Measurements from ENCODE around the gene CCDC171. TPM values are rescaled to one million over a fixed set of nuclear protein-coding genes. Genes with fewer than 3 reads are reported as not detected.
A peak's percentile ranks its signal among the peaks of the same experiment; 100 is the strongest.

CCDC171 gene
- polyA plus RNA-seq, 1 donor = 3.7 TPM

DNA sequence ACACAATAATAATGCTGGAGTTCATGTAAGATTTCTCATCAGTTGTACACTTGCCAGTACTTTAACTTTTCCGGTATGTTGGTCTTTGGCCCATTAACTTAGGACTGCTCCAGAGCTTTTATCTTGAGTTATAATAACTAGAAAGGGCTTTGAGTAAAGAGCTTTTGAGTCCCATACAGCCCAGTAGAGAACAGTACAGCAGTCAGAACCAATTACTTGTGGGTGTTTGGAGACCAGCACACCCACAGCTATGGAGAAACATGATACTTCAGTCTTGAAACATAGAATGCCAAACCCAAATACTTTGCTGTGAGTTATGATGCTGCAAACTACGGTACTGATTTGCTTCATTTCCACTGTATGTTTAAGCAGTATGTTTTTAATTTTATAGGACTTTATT, 374.3 kb downstream of the CCDC171 start:
- no peak for DNase-seq
- H3K4me1 ChIP-seq (ENCODE audit: control insufficient read depth, insufficient read depth, low read length) = no peaks in the 10 kb centered on the region
- no CpG with 5 or more reads among the region's 2 CpGs for WGBS (ENCODE audit: insufficient coverage, low lambda C conversion rate)
- no peak overlapping the region for H3K27ac ChIP-seq (ENCODE audit: low read length)
- H3K36me3 ChIP-seq (ENCODE audit: control insufficient read depth, insufficient read depth, low read length) = no peaks in the 10 kb centered on the region
- no peaks in the 10 kb centered on the region for H3K27me3 ChIP-seq (ENCODE audit: control insufficient read depth, insufficient read depth, low read length)
- no peaks in the 10 kb centered on the region for H3K9me3 ChIP-seq (ENCODE audit: control insufficient read depth, low read depth, low read length)
- no peak overlapping the region for H3K4me3 ChIP-seq (ENCODE audit: low read length)

DNA sequence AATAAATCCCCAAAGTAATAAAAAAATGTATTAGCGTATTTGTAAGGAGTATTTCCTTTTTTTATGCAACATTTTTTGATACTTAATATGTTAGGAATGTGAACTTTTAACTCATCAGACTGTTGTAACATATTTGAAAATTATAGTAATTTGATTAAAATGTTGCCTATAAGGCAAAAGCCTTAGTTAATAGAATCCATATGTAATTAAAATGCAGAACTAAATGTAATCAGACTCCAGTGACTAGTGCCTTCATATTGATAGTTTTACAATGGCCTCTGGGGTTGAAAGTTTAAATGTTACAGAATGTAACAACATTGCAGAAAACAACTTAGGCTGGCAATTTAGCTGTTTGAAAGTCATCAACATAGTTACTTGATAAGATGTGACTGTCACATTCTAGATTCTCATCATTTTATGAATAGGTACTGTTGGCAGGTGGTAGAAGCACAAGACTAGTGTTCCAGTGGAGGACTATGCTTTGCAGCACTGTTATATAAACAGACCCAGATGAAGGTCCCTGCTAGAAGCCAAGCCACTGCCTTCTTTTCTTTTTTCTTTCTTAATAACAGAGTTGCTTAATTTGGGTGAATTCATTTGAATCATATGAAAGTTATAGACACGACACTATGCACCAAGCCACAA, 382.9 kb downstream of the CCDC171 start:
- no peak for DNase-seq
- Histone ChIP-seq H3K27me3 (ENCODE audit: control insufficient read depth, insufficient read depth, low read length) (no peaks in the 10 kb centered on the region), H3K36me3 (ENCODE audit: control insufficient read depth, insufficient read depth, low read length) (no peaks in the 10 kb centered on the region), H3K27ac (ENCODE audit: low read length) (no peak overlapping the region), H3K4me1 (ENCODE audit: control insufficient read depth, insufficient read depth, low read length) (no peaks in the 10 kb centered on the region), H3K4me3 (ENCODE audit: low read length) (no peak overlapping the region), H3K9me3 (ENCODE audit: control insufficient read depth, low read depth, low read length) (no peaks in the 10 kb centered on the region)
- whole genome bisulfite sequencing (ENCODE audit: insufficient coverage, low lambda C conversion rate) = no CpG with 5 or more reads among the region's 2 CpGs

GRCh38 chr9:15936306-15936921, 383.6 kb downstream of the CCDC171 start:
- Histone ChIP-seq H3K9me3 (ENCODE audit: control insufficient read depth, low read depth, low read length) (no peaks in the 10 kb centered on the region), H3K27me3 (ENCODE audit: control insufficient read depth, insufficient read depth, low read length) (no peaks in the 10 kb centered on the region), H3K36me3 (ENCODE audit: control insufficient read depth, insufficient read depth, low read length) (no peaks in the 10 kb centered on the region), H3K27ac (ENCODE audit: low read length) (no peak overlapping the region), H3K4me3 (ENCODE audit: low read length) (no peak overlapping the region), H3K4me1 (ENCODE audit: control insufficient read depth, insufficient read depth, low read length) (no peaks in the 10 kb centered on the region)
- DNase-seq = no peak
- WGBS (ENCODE audit: insufficient coverage, low lambda C conversion rate) = no CpG with 5 or more reads among the region's 5 CpGs

GRCh38 chr9:15942831-15943424, 390.1 kb downstream of the CCDC171 start:
- DNase-seq = no peak
- Histone ChIP-seq H3K27ac (ENCODE audit: low read length) (no peak overlapping the region), H3K9me3 (ENCODE audit: control insufficient read depth, low read depth, low read length) (no peaks in the 10 kb centered on the region), H3K4me1 (ENCODE audit: control insufficient read depth, insufficient read depth, low read length) (no peaks in the 10 kb centered on the region), H3K27me3 (ENCODE audit: control insufficient read depth, insufficient read depth, low read length) (no peaks in the 10 kb centered on the region), H3K4me3 (ENCODE audit: low read length) (no peak overlapping the region), H3K36me3 (ENCODE audit: control insufficient read depth, insufficient read depth, low read length) (no peaks in the 10 kb centered on the region)
- WGBS (ENCODE audit: insufficient coverage, low lambda C conversion rate) = no CpG with 5 or more reads among the region's 3 CpGs

- H3K4me3 ChIP-seq (ENCODE audit: low read length) = no peak overlapping the region
- 96% methylated on average over 3 of the region's 3 CpGs for WGBS (ENCODE audit: insufficient coverage, low lambda C conversion rate)
- no peak overlapping the region for H3K27ac ChIP-seq (ENCODE audit: low read length)
- no peaks in the 10 kb centered on the region for H3K27me3 ChIP-seq (ENCODE audit: control insufficient read depth, insufficient read depth, low read length)
- no peaks in the 10 kb centered on the region for H3K9me3 ChIP-seq (ENCODE audit: control insufficient read depth, low read depth, low read length)
- H3K4me1 ChIP-seq (ENCODE audit: control insufficient read depth, insufficient read depth, low read length) = no peaks in the 10 kb centered on the region
- DNase-seq = no peak
- H3K36me3 ChIP-seq (ENCODE audit: control insufficient read depth, insufficient read depth, low read length) = no peaks in the 10 kb centered on the region
Observed at GRCh38 chr9:15944341-15944740, 391.5 kb downstream of the CCDC171 start.

DNA sequence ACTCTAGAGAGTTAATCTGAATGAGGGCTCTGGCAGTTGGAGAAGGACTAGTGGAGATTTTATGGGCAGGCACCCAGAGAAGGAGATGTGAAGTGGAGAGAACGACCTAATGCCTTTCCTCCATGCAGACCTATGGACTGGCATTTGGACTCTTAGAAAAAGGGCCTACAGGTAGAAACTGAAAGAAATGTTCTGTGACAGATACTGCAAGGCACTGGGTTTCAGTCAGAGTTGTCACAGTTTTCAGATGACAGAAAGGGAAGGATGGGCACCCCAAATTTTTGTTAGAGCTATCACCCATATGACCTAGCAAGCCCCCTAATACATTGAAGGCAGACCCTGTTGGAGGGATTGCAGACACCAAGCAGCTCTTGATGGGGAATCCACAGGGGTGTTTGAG, 406.8 kb downstream of the CCDC171 start:
- Histone ChIP-seq H3K27me3 (ENCODE audit: control insufficient read depth, insufficient read depth, low read length) (no peaks in the 10 kb centered on the region), H3K4me3 (ENCODE audit: low read length) (no peak overlapping the region), H3K4me1 (ENCODE audit: control insufficient read depth, insufficient read depth, low read length) (no peaks in the 10 kb centered on the region), H3K9me3 (ENCODE audit: control insufficient read depth, low read depth, low read length) (no peaks in the 10 kb centered on the region), H3K27ac (ENCODE audit: low read length) (no peak overlapping the region), H3K36me3 (ENCODE audit: control insufficient read depth, insufficient read depth, low read length) (no peaks in the 10 kb centered on the region)
- peak in 1 of 2 donors; percentile 11 for DNase-seq
- WGBS (ENCODE audit: insufficient coverage, low lambda C conversion rate) = no CpG with 5 or more reads among the region's 1 CpG

- no peak overlapping the region for H3K27ac ChIP-seq (ENCODE audit: low read length)
- no peaks in the 10 kb centered on the region for H3K9me3 ChIP-seq (ENCODE audit: control insufficient read depth, low read depth, low read length)
- WGBS (ENCODE audit: insufficient coverage, low lambda C conversion rate) = 90% methylated on average over 2 of the region's 3 CpGs
- no peak for DNase-seq
- no peaks in the 10 kb centered on the region for H3K4me1 ChIP-seq (ENCODE audit: control insufficient read depth, insufficient read depth, low read length)
- H3K27me3 ChIP-seq (ENCODE audit: control insufficient read depth, insufficient read depth, low read length) = no peaks in the 10 kb centered on the region
- no peak overlapping the region for H3K4me3 ChIP-seq (ENCODE audit: low read length)
- no peaks in the 10 kb centered on the region for H3K36me3 ChIP-seq (ENCODE audit: control insufficient read depth, insufficient read depth, low read length)
Observed at GRCh38 chr9:15961217-15961616, 408.4 kb downstream of the CCDC171 start.

DNA sequence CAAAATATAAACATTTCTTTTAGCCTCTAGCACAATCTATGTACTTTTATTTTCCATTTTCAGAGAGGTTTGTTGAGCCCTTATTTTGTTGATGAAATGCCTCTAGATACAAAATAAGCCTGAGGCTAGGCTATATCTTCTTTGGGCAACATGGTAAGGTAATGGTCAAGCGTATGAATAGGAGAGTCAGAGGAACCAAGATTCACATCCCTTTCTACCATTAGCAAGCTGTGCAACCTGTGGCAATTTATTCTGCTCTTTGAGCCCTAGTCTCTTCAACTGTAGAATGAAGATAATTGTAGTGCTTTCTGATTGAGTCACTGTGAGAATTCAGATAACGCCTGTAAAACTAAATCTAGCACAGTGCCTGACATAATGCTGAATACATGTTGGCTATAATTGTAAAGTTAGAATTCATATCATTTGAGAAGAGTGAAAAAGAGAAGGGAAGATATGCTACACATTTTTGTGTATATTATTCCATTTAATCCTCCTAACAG, 412.5 kb downstream of the CCDC171 start:
- Histone ChIP-seq H3K4me3 (ENCODE audit: low read length) (no peak overlapping the region), H3K9me3 (ENCODE audit: control insufficient read depth, low read depth, low read length) (no peaks in the 10 kb centered on the region), H3K4me1 (ENCODE audit: control insufficient read depth, insufficient read depth, low read length) (no peaks in the 10 kb centered on the region), H3K27me3 (ENCODE audit: control insufficient read depth, insufficient read depth, low read length) (no peaks in the 10 kb centered on the region), H3K36me3 (ENCODE audit: control insufficient read depth, insufficient read depth, low read length) (no peaks in the 10 kb centered on the region), H3K27ac (ENCODE audit: low read length) (no peak overlapping the region)
- WGBS (ENCODE audit: insufficient coverage, low lambda C conversion rate) = 100% methylated on average over 1 of the region's 2 CpGs
- peak; percentile 8 to 12 for DNase-seq

DNA sequence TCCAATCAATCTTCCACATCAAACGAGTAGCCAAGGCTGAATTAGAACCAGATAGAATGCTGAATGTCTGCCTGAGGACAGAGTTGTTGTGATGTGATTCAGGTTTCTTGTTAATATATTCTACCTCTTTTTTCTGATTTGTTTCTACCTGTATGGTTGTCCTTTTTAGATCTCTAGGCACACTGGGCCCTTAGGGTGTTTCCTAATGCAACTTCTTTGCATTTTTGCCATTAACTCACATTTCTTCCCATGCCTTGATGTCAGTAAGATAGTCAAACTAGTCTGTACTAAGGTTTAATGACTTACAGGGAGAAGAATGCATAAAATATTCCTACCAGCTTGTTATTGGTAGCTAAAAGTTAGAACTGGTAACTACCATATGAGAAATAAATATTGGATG, 413.6 kb downstream of the CCDC171 start:
- no peaks in the 10 kb centered on the region for H3K36me3 ChIP-seq (ENCODE audit: control insufficient read depth, insufficient read depth, low read length)
- H3K4me3 ChIP-seq (ENCODE audit: low read length) = no peak overlapping the region
- no peaks in the 10 kb centered on the region for H3K9me3 ChIP-seq (ENCODE audit: control insufficient read depth, low read depth, low read length)
- no peaks in the 10 kb centered on the region for H3K4me1 ChIP-seq (ENCODE audit: control insufficient read depth, insufficient read depth, low read length)
- no peak overlapping the region for H3K27ac ChIP-seq (ENCODE audit: low read length)
- no peak for DNase-seq
- H3K27me3 ChIP-seq (ENCODE audit: control insufficient read depth, insufficient read depth, low read length) = no peaks in the 10 kb centered on the region
- 100% methylated on average over 1 of the region's 1 CpG for WGBS (ENCODE audit: insufficient coverage, low lambda C conversion rate)

DNA sequence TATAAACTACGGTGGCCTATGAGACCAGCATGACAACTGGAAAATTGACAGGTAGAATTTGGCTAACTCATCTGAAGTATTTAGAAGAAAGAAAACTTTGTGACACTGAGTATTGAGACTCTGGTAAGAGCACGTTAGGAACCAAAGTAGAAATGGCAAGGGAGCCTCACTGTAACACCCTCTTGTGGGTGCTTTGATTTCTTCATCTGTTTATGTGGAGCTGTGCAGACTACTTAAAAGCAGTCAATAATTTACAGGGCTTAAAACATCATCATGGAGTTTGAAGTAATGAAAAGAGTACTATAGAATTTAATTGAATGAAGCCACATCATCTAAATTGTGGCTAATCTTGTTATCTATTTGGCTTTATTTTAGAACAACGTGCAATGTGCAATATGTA, 414.2 kb downstream of the CCDC171 start:
- Histone ChIP-seq H3K4me3 (ENCODE audit: low read length) (no peak overlapping the region), H3K27ac (ENCODE audit: low read length) (no peak overlapping the region), H3K36me3 (ENCODE audit: control insufficient read depth, insufficient read depth, low read length) (no peaks in the 10 kb centered on the region), H3K9me3 (ENCODE audit: control insufficient read depth, low read depth, low read length) (no peaks in the 10 kb centered on the region), H3K4me1 (ENCODE audit: control insufficient read depth, insufficient read depth, low read length) (no peaks in the 10 kb centered on the region), H3K27me3 (ENCODE audit: control insufficient read depth, insufficient read depth, low read length) (no peaks in the 10 kb centered on the region)
- DNase-seq = no peak
- 100% methylated on average over 1 of the region's 3 CpGs for WGBS (ENCODE audit: insufficient coverage, low lambda C conversion rate)
